ENCODE data around the gene C1orf198. TPM values are rescaled to one million over a fixed set of nuclear protein-coding genes. Genes with fewer than 3 reads are reported as not detected.

C1orf198 gene
- total and polyA plus RNA-seq, 2 of the 8 experiments (the other 6 are each of a cell fraction or from before 2014, with no cell fraction given): 30.6 to 45.0 TPM

DNA sequence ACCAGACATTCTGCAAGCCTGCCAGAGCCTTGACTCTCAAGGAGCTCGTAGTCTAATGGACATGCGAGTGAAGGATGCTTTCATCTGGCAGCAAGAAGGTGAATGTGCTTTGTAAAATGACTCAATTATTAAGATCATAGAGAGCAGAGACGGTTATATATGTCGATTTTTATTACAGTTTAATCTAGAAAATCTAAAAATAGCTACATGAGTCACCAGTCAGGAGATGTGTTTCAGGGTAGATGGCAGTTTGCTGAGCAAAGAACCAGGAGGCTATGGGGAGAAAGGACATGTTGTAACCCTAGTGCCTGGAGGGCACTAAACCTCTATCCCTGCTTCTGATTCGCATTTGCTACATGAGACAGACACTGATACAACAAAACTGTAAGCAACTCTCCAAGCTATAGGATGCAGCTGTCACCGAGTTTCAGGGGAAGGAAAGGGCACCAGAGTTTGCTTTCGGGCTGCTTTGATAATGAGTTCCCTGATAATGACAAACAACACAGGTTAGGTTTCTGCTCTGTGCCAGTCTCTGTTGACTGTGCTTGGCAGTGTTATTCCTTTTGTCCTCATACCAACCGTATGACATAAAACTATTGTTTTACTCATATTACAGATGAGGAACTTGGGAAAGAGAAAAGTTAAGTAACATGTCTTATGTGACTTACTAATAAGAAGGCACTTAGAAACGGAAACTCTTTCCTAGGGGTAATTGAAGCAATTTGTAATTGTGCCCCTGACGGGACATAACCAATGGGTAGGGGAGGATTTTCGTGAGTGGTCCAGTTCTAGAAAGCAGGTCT is 43.2 kb downstream of the C1orf198 start:
- Histone ChIP-seq H3K79me2 (ENCODE audit: control insufficient read depth in 1 of 2, insufficient read depth in 2 of 2, low read length in 2 of 2) (no peaks in the 10 kb centered on the region), H3K27ac (ENCODE audit: low read depth, low read length) (no peak overlapping the region), H2BK120ac (replicated peaks; ENCODE audit: low read depth, low read length) (no peak overlapping the region), H4K20me1 (replicated peaks in 1 of 2; ENCODE audit: control insufficient read depth in 1 of 2, insufficient read depth in 2 of 2, low read length in 2 of 2) (no peaks in the 10 kb centered on the region), H4K91ac (replicated peaks; ENCODE audit: insufficient read length, low read length) (no peak overlapping the region), H3K23ac (ENCODE audit: insufficient read length) (no peak overlapping the region), H3K9ac (replicated peaks in 1 of 4; ENCODE audit: extremely low read depth in 1 of 4, low read depth in 3 of 4, low read length in 3 of 4) (no peak overlapping the region), H4K5ac (ENCODE audit: insufficient read length, low read depth, low read length) (no peak overlapping the region), H3K27me3 (replicated peaks in 1 of 4; ENCODE audit: control insufficient read depth in 3 of 4, extremely low read depth in 1 of 4, insufficient read depth in 3 of 4, low read length in 3 of 4) (no peaks in the 10 kb centered on the region; a peak in 2 of 7 replicates), H4K8ac (ENCODE audit: extremely low read depth, insufficient read depth, low read length) (no peak overlapping the region), H3K14ac (ENCODE audit: insufficient read length) (no peak overlapping the region), H3K4me3 (ENCODE audit: extremely low read depth in 1 of 4, insufficient read depth in 2 of 4, low read depth in 3 of 4, low read length in 4 of 4) (no peak overlapping the region), H3K9me3 (ENCODE audit: insufficient read depth in 2 of 2, low read depth in 1 of 2, low read length in 1 of 2) (no peaks in the 10 kb centered on the region), H3K4me1 (replicated peaks in 1 of 4; ENCODE audit: control insufficient read depth in 3 of 4, insufficient read depth in 4 of 4, low read length in 3 of 4) (no peaks in the 10 kb centered on the region), H3K4me2 (ENCODE audit: insufficient read depth in 1 of 2, low read depth in 2 of 2, low read length in 2 of 2) (no peak overlapping the region), H2BK15ac (ENCODE audit: low read length) (no peak overlapping the region), H2AFZ (ENCODE audit: low read length) (no peak overlapping the region), H3K56ac (replicated peaks; ENCODE audit: insufficient read length, low read depth, low read length) (no peak overlapping the region), H2BK5ac (ENCODE audit: low read depth, low read length) (no peak overlapping the region), H3K36me3 (ENCODE audit: control insufficient read depth in 2 of 4, insufficient read depth in 4 of 4, low read length in 3 of 4) (no peaks in the 10 kb centered on the region), H3K23me2 (ENCODE audit: low read depth, low read length) (no peaks in the 10 kb centered on the region), H3K18ac (ENCODE audit: extremely low read depth, low read length) (no peak overlapping the region), H2AK5ac (ENCODE audit: low read depth, low read length) (no peak overlapping the region), H3K79me1 (ENCODE audit: low read depth, low read length) (no peaks in the 10 kb centered on the region), H3K4ac (replicated peaks; ENCODE audit: insufficient read length, low read depth, low read length) (no peak overlapping the region), H2BK12ac (ENCODE audit: low read depth, low read length) (no peak overlapping the region), H2BK20ac (ENCODE audit: low read length) (no peak overlapping the region)
- DNase-seq (ENCODE audit: low read depth in 1 of 2, low spot score in 2 of 2) (peak in 1 of 2 experiments; percentile 22), FAIRE-seq (no peak)
- POLR2A ChIA-PET (ENCODE audit: partially characterized antibody): no interaction called here
- CTCF ChIA-PET (ENCODE audit: partially characterized antibody): interaction anchor here (1.1 to 1.7 kb wide), 2 partner anchors 27 to 37 kb away, joined by 4 to 5 read pairs; no protein-coding TSS in a partner anchor
- 88% methylated on average over 11 of the region's 11 CpGs; no CpG with 5 or more reads in 1 of the 2 experiments for WGBS, 2 experiments (ENCODE audit: extremely low coverage in 1 of 2, insufficient coverage in 1 of 2, insufficient read length in 1 of 2, insufficient replicate concordance in 2 of 2, low coverage in 1 of 2, low lambda C conversion rate in 2 of 2, missing lambda C conversion rate in 1 of 2)
- TF ChIP-seq CBX8 (IDR thresholded peaks at IDR 0.05; ENCODE audit: borderline replicate concordance, low read depth, low read length): no peak
- TF ChIP-seq KDM5A (IDR thresholded peaks at IDR 0.05; ENCODE audit: low read length): no peak
- no peak for TF ChIP-seq SP1 (IDR thresholded peaks at IDR 0.05; ENCODE audit: low read depth, low read length)
- no peak for TF ChIP-seq SP2 (IDR thresholded peaks at IDR 0.05; ENCODE audit: low read length)
- TF ChIP-seq SIX5 (IDR thresholded peaks at IDR 0.05; ENCODE audit: low read depth, low read length): no peak
- no peak for TF ChIP-seq CBX5 (IDR thresholded peaks at IDR 0.05; ENCODE audit: low read depth, low read length)
- TF ChIP-seq FOSL1 (IDR thresholded peaks at IDR 0.05; ENCODE audit: insufficient read depth, low read depth, low read length): no peak
- no peak for TF ChIP-seq KDM1A (IDR thresholded peaks at IDR 0.05; ENCODE audit: borderline replicate concordance, low read length)
- TF ChIP-seq KDM4A (IDR thresholded peaks at IDR 0.05; ENCODE audit: low read depth, low read length, severe bottlenecking): no peak
- no peak for TF ChIP-seq PHF8 (conservative IDR thresholded peaks at IDR 0.05; ENCODE audit: low read depth, low read length)
- TF ChIP-seq YY1 (IDR thresholded peaks at IDR 0.05; ENCODE audit: low read depth, low read length): no peak
